Activated CD8-positive, alpha-beta T cell treated with anti-CD3 and anti-CD28 coated beads for 36 hours (primary cell): Measurements from ENCODE around the gene CANT1. TPM values are rescaled to one million over a fixed set of nuclear protein-coding genes. Genes with fewer than 3 reads are reported as not detected.

Source experiments
- ATAC-seq: fragments of 200-7000 bp; cut with Tn5 transposase; one replicate; pipeline ENCODE4 v1.10.0; 2021; ENCODE audit warnings: mild to moderate bottlenecking, moderate library complexity
- CTCF ChIA-PET: fragments of 350-600 bp; sonication (Branson Sonifier 250); formaldehyde crosslinking; loops from one replicate; lab custom pipeline; 2021; ENCODE audit warnings: antibody characterized with exemption; lab: Charles Lee
- POLR2A ChIA-PET: fragments of 350-600 bp; sonication (Branson Sonifier 250); formaldehyde crosslinking; loops from one replicate; lab custom pipeline; 2021; ENCODE audit warnings: antibody characterized with exemption; lab: Charles Lee
- DNase-seq: peaks from one replicate; pipeline ENCODE4 v3.0.0-alpha.2; 2020
- H3K27ac Mint-ChIP-seq: one replicate; pipeline ENCODE4 v1.8.0; 2021; ENCODE audit warnings: mild to moderate bottlenecking, mixed read lengths
- H3K27me3 Mint-ChIP-seq: one replicate; pipeline ENCODE4 v1.8.0; 2021; ENCODE audit warnings: mixed read lengths
- H3K36me3 Mint-ChIP-seq: one replicate; pipeline ENCODE4 v1.8.0; 2021; ENCODE audit warnings: low read depth, mixed read lengths
- H3K4me1 Mint-ChIP-seq: one replicate; pipeline ENCODE4 v1.8.0; 2021; ENCODE audit warnings: low read depth, mixed read lengths
- H3K4me3 Mint-ChIP-seq: one replicate; pipeline ENCODE4 v1.8.0; 2021; ENCODE audit warnings: mild to moderate bottlenecking, moderate library complexity, mixed read lengths
- H3K9me3 Mint-ChIP-seq: one replicate; pipeline ENCODE4 v1.8.0; 2021; ENCODE audit warnings: mixed read lengths
- CTCF ChIP-seq: fragments of 200-600 bp; IDR thresholded peaks from one replicate; pipeline ENCODE4 v1.8.0; 2022; ENCODE audit warnings: antibody characterized with exemption, mild to moderate bottlenecking
- intact Hi-C: fragments of 100-400 bp; cut with micrococcal nuclease; formaldehyde crosslinking; loops from one replicate; pipeline ENCODE4 v1.10.0; 2022
- total RNA-seq, 2 experiments: library from RNA; stranded (reverse); gene quantifications; one replicate each; pipeline ENCODE4 v1.2.3, GENCODE V29; 2021

Gene CANT1
- total RNA-seq, 2 experiments from 2014 or later = 41.4 to 48.2 TPM

DNA sequence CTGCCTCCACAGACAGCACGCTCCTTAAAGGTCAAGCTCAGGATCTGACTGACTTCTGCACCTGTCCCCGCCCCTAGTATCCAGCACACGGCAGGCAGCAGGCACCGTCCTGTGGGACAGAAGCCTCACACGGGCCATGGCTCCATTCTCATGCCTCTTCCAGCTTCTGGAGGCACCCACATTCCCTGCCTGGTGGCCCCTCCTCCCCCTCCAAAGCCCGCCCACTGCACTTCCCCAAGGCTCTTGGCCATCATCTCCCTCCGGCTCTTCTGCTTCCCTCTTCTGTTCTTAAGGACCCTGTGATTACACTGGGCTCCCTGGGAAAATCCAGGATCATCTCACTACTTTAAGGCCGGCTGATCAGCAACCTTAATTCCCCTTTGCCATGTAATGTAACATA, 3.5 kb downstream of the CANT1 start:
- intact Hi-C loops = no loop called here

GRCh38 chr17:79005063-79005861, 4.3 kb downstream of the CANT1 start:
- CTCF ChIA-PET = no interaction called here
- intact Hi-C loops = no loop called here
- H3K4me3 Mint-ChIP-seq = no peak overlapping the region
- H3K36me3 Mint-ChIP-seq = peaks cover 4% of the 10 kb centered on the region
- DNase-seq = peak; percentile 32
- H3K4me1 Mint-ChIP-seq = peaks cover 45% of the 10 kb centered on the region
- ATAC-seq = no peak
- H3K9me3 Mint-ChIP-seq = no peaks in the 10 kb centered on the region
- H3K27ac Mint-ChIP-seq = peak overlapping the region; percentile 61
- TF ChIP-seq CTCF = no peak
- H3K27me3 Mint-ChIP-seq = no peaks in the 10 kb centered on the region
- POLR2A ChIA-PET = interaction anchor here (0.6 kb wide), 1 partner anchor 48 kb away, joined by 3 read pairs; no protein-coding TSS in a partner anchor

More for the DNA sequence above, 3.5 kb downstream of the CANT1 start:
- H3K36me3 Mint-ChIP-seq = peaks cover 4% of the 10 kb centered on the region
- no peak for DNase-seq
- H3K4me1 Mint-ChIP-seq = peaks cover 52% of the 10 kb centered on the region
- POLR2A ChIA-PET = interaction anchor here (0.6 kb wide), 1 partner anchor 49 kb away, joined by 3 read pairs; no protein-coding TSS in a partner anchor
- ATAC-seq = no peak
- no peaks in the 10 kb centered on the region for H3K27me3 Mint-ChIP-seq
- CTCF ChIA-PET = no interaction called here
- peak overlapping the region; percentile 61 for H3K27ac Mint-ChIP-seq
- no peaks in the 10 kb centered on the region for H3K9me3 Mint-ChIP-seq
- H3K4me3 Mint-ChIP-seq = no peak overlapping the region
- no peak for TF ChIP-seq CTCF

- Mint-ChIP-seq H3K36me3 (peaks cover 9% of the 10 kb centered on the region), H3K27me3 (no peaks in the 10 kb centered on the region), H3K27ac (peak overlapping the region; percentile 42), H3K4me1 (peaks cover 42% of the 10 kb centered on the region), H3K4me3 (no peak overlapping the region), H3K9me3 (no peaks in the 10 kb centered on the region)
- ChIA-PET CTCF (interaction anchor here (0.9 kb wide), 2 partner anchors 32 to 41 kb away, joined by 3 read pairs; no protein-coding TSS in a partner anchor), POLR2A (no interaction called here)
- intact Hi-C loops = no loop called here
- DNase-seq = no peak
- no peak for TF ChIP-seq CTCF
- no peak for ATAC-seq
These were observed 5.7 kb downstream of the CANT1 start for GRCh38 chr17:79003661-79004411.

GRCh38 chr17:79002796-79003593, 6.6 kb downstream of the CANT1 start:
- Mint-ChIP-seq H3K27ac (no peak overlapping the region), H3K4me3 (no peak overlapping the region), H3K27me3 (no peaks in the 10 kb centered on the region), H3K9me3 (no peaks in the 10 kb centered on the region), H3K4me1 (peaks cover 33% of the 10 kb centered on the region), H3K36me3 (peaks cover 9% of the 10 kb centered on the region)
- ATAC-seq (no peak), DNase-seq (no peak)
- POLR2A ChIA-PET = no interaction called here
- no peak for TF ChIP-seq CTCF
- CTCF ChIA-PET = interaction anchor here (0.9 kb wide), 2 partner anchors 31 to 42 kb away, joined by 3 read pairs; no protein-coding TSS in a partner anchor
- intact Hi-C loops = no loop called here
